Subcutaneous abdominal adipose tissue (tissue), 5 donors: ENCODE data around the gene UGT1A6.
"Not testable (repeated sequence)": the region's sequence is repeated elsewhere in the genome, so short reads cannot be mapped to it uniquely, and the experiment has no call there.

Source experiments
- H3K27ac ChIP-seq: one replicate; pipeline ENCODE4 v1.7.0; 2013; ENCODE audit warnings: low read depth, mild to moderate bottlenecking, inconsistent platforms, low read length, moderate library complexity
- H3K27me3 ChIP-seq, 5 donors: one replicate each; pipeline ENCODE4 v1.7.0; 2013; ENCODE audit warnings: low read length in 5 of 5, inconsistent platforms in 1 of 5; ENCODE audit not compliant: control insufficient read depth in 5 of 5, insufficient read depth in 4 of 5
- H3K36me3 ChIP-seq, 5 donors: one replicate each; pipeline ENCODE4 v1.7.0; 2013; ENCODE audit warnings: low read length in 5 of 5; ENCODE audit not compliant: control insufficient read depth in 5 of 5, insufficient read depth in 5 of 5
- H3K4me1 ChIP-seq, 5 donors: one replicate each; pipeline ENCODE4 v1.7.0; 2013; ENCODE audit warnings: low read length in 5 of 5, mild to moderate bottlenecking in 3 of 5, moderate library complexity in 1 of 5; ENCODE audit not compliant: control insufficient read depth in 5 of 5, insufficient read depth in 5 of 5
- H3K4me3 ChIP-seq, 5 donors: one replicate each; pipeline ENCODE4 v1.7.0; 2013; ENCODE audit warnings: low read length in 5 of 5, low read depth in 1 of 5
- H3K9ac ChIP-seq, 5 donors: one replicate each; pipeline ENCODE4 v1.7.0; 2013; ENCODE audit warnings: low read length in 5 of 5, mild to moderate bottlenecking in 4 of 5, moderate library complexity in 3 of 5
- H3K9me3 ChIP-seq, 5 donors: one replicate each; pipeline ENCODE4 v1.7.0; 2013; ENCODE audit warnings: low read length in 5 of 5; ENCODE audit not compliant: control insufficient read depth in 5 of 5
- donor health status: healthy.
- donor health status: healthy.
- donor health status: healthy.
- donor health status: healthy.
- donor health status: healthy.

Gene UGT1A6

DNA sequence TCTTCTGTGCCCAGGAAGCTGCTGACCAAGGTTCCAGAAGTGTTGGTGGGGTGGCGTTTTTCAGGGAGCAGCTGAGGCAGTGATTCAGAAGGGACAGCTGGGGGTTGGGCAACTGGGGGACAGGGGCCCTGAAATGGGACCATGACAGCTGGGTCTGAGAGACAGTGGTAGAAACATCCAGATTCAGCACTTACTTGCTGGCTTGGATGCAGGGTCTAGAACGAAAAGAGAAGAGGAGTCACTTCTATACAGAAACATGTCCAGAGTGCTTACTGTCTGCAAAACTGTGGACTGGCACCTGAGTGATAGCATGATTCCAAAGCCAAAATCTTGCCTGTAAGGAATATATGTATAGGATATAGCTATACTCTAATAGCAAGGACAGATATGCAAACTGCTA, 53.1 kb downstream of the UGT1A6 start:
- not testable (repeated sequence) for H3K27me3 ChIP-seq, H3K4me1 ChIP-seq, H3K9ac ChIP-seq, H3K27ac ChIP-seq, H3K9me3 ChIP-seq, H3K36me3 ChIP-seq, H3K4me3 ChIP-seq

DNA sequence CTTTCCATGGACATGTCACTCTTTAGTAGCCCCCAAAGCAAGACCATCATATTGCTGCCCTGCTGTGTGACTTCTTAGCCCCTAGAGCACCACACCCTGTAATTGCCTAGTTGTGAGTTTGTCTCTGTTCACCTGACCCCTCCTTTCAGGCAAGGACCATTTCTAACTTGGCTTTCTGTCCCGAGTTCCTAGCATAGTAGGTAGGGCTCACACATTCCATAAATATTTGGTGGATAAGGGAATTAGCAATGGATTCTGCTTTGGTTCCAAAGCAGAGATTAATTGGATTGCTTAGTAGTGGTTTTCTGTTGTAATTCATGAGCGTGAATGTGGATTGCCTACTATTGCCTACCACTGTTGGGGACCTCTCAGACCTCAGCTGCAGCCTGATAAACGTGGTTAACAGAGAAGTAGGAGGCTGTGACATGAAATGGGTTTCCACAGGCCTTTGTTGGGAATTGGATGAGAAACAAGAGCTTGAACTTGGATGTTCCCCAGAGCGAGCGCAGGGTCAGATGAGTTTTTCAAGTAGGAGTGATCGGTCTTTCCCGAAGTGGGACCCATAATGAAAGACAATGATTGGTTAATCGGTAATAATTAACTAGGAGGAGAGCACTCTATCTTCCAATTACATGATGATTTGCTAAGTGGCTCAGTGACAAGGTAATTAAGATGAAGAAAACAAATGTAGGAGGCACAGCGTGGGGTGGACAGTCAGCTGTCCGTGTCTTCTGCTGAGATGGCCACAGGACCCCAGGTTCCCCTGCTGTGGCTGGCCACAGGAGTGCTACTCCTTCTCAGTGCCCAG, 54.0 kb downstream of the UGT1A6 start:
- no peaks in the 10 kb centered on the region for H3K4me1 ChIP-seq
- no peak overlapping the region for H3K4me3 ChIP-seq
- H3K9me3 ChIP-seq: peaks cover 0 to 7% (median 2%) of the 10 kb centered on the region in 5 donors
- no peak overlapping the region for H3K27ac ChIP-seq
- no peak overlapping the region for H3K9ac ChIP-seq
- H3K36me3 ChIP-seq: no peaks in the 10 kb centered on the region
- H3K27me3 ChIP-seq: no peaks in the 10 kb centered on the region

DNA sequence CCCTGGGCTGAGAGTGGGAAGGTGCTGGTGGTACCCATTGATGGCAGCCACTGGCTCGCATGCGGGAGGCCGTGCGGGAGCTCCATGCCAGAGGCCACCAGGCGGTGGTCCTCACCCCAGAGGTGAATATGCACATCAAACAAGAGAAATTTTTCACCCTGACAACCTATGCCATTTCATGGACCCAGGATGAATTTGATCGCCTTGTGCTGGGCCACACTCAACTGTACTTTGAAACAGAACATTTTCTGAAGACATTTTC, 54.5 kb downstream of the UGT1A6 start:
- H3K27ac ChIP-seq: no peak overlapping the region

DNA sequence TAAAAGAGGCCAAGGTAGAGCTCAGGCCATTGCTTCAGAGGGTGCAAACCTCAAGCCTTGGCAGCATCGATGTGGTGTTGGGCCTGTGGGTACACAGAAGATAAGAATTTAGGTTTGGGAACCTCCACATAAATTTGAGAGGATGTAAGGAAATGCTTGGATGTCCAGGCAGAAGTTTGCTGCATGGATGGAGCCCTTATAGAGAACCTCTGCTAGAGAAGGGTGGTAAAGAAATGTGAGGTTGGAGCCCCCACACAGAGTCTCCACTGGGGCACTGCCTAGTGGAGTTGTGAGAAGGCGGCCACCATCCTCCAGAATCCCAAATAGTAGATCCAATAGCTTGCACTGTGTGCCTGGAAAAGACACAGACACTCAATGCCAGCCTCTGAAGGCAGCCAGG, 58.0 kb downstream of the UGT1A6 start:
- not testable (repeated sequence) for H3K9ac ChIP-seq, H3K4me3 ChIP-seq, H3K36me3 ChIP-seq, H3K27me3 ChIP-seq, H3K27ac ChIP-seq, H3K4me1 ChIP-seq, H3K9me3 ChIP-seq

More for the DNA sequence above, 54.5 kb downstream of the UGT1A6 start:
- no peaks in the 10 kb centered on the region for H3K27me3 ChIP-seq
- H3K4me3 ChIP-seq: no peak overlapping the region
- peaks cover 0 to 7% (median 2%) of the 10 kb centered on the region in 5 donors for H3K9me3 ChIP-seq
- no peaks in the 10 kb centered on the region for H3K36me3 ChIP-seq
- no peak overlapping the region for H3K9ac ChIP-seq
- no peaks in the 10 kb centered on the region for H3K4me1 ChIP-seq

DNA sequence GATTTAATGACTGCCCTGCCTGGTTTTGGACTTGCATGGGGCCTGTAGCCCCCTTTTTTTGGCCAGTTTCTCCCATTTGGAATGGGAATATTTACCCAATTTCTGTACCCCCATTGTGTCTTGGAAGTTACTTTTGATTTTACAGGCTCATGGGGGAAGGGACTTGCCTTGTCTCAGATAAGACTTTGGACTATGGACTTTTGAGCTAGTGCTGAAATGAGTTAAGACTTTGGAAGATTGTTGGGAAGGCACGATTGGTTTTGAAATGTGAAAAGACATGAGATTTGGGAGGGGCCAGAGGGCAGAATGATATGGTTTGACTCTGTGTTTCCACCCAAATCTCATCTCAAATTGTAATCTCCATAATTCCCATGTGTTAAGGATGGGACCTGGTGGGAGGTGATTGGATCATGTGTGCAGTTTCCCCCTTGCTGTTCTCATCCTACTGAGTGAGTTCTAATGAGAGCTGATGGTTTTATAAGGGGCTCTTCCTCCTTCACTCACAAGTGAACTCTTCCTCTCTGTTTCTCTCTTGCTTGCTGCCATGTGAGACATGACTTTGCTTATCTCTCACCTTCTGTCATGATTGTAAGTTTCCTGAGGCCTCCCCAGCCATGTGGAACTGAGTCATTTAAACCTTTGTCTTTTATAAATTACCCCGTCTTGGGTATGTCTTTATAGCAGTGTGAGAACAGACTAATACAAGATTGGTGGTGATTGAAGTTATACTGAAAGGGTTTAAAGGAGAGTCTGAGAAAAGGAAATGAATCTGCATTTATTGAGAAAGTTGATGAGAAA, 58.7 kb downstream of the UGT1A6 start:
- H3K4me3 ChIP-seq, H3K27ac ChIP-seq, H3K9ac ChIP-seq, H3K27me3 ChIP-seq, H3K4me1 ChIP-seq, H3K9me3 ChIP-seq, H3K36me3 ChIP-seq: not testable (repeated sequence)

DNA sequence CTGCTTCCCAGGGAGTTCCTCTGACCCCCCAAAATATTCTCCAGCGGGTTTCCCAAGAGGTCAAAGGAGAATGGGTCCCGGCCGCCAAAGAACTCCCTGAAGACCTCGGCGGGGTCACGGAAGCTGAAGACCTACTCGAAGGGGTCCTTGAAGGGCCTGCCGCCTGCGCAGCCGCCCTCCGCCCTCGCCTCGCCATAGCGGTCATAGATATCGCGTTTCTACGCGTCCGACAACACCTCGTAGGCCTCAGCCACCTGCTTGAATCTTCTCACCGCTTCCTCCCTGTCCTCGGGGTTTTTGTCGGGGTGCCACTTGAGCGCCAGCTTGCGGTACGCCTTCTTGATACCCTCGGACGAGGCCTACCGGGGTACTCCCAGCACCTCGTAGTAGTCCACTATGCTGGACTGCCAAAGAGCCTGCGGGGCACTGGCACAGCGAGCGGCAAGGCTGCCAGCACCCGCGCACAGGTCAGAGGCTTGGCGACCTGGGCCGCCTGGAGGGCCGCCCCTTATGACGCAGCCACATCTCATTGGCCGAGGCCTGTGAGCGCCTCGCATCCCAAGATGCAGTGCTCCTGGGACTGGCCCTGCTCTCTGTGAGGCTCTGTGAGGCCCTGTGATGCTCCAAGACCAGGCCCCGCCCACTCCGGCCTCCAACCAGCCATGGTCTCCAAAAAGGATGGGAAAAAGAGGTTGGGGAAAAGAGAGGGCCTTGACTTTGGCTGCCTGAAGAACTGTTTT, 62.4 kb downstream of the UGT1A6 start:
- no peaks in the 10 kb centered on the region for H3K27me3 ChIP-seq
- peaks cover 0 to 5% (median 2%) of the 10 kb centered on the region in 5 donors for H3K9me3 ChIP-seq
- no peak overlapping the region for H3K4me3 ChIP-seq
- H3K27ac ChIP-seq: no peak overlapping the region
- H3K9ac ChIP-seq: no peak overlapping the region
- H3K4me1 ChIP-seq: no peaks in the 10 kb centered on the region
- no peaks in the 10 kb centered on the region for H3K36me3 ChIP-seq

DNA sequence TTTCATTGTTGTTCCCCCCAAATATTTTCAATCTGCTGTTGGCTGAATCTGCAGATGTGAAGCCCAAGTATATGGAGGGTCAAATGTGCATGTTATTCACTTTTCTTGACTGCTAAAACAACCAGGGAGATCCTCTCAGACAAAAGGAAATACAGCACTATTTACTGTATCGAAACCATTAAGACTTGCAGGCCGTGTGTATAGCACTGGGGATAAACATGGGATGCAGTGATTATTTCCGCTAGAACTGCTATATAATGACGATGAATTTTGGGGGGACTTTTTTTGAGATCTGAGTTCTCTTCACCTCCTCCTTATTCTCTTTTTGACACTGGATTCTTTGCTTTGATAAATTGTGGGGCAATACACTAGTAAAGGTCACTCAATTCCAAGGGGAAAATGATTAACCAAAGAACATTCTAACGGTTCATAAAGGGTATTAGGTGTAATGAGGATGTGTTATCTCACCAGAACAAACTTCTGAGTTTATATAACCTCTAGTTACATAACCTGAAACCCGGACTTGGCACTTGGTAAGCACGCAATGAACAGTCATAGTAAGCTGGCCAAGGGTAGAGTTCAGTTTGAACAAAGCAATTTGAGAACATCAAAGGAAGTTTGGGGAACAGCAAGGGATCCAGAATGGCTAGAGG, 63.9 kb downstream of the UGT1A6 start:
- Histone ChIP-seq H3K27me3 (no peaks in the 10 kb centered on the region), H3K27ac (no peak overlapping the region), H3K36me3 (no peaks in the 10 kb centered on the region), H3K4me3 (no peak overlapping the region), H3K4me1 (no peaks in the 10 kb centered on the region), H3K9me3 (no peaks in the 10 kb centered on the region), H3K9ac (no peak overlapping the region)

DNA sequence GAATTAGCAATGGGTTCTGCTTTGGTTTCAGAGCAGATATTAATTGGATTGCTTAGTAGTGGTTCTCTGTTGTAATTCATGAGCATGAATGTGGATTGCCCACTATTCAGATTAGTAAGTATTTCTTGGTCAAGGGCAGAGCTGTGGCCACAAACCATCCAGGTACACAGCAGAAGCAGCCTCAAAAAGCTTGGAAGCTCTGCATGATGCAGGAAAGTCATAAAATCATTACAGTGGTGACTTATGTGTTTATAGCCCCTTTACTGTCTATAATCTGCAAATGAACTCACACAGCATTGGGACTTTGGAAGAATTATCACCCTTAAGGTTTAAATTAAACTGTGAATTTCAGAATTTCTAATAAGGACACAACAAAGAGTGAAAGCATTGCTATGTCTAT, 65.5 kb downstream of the UGT1A6 start:
- Histone ChIP-seq H3K36me3 (no peaks in the 10 kb centered on the region), H3K27me3 (no peaks in the 10 kb centered on the region), H3K9me3 (no peaks in the 10 kb centered on the region), H3K9ac (no peak overlapping the region), H3K4me1 (no peaks in the 10 kb centered on the region), H3K27ac (no peak overlapping the region), H3K4me3 (no peak overlapping the region)

DNA sequence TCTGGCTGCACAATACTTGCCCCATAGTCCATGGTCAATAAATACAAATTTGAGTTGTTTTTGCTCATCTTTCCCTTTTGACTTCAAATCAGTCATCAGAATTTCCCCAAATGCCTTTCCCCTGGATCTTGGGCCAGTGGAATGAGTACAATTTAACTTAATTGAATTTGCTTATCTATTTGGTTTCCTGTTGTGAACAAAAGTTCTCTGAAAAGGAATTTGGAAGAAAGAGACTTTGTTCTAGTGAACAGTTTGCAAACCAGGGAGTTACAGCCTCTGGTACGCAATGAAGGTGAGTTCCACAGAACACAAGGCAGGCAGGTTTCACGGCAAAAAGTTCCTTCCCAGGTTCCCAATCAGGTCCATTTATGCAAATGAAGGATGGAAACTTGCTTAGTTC, 66.2 kb downstream of the UGT1A6 start:
- no peaks in the 10 kb centered on the region for H3K9me3 ChIP-seq
- no peaks in the 10 kb centered on the region for H3K27me3 ChIP-seq
- H3K4me1 ChIP-seq: no peaks in the 10 kb centered on the region
- H3K4me3 ChIP-seq: no peak overlapping the region
- no peak overlapping the region for H3K9ac ChIP-seq
- no peaks in the 10 kb centered on the region for H3K36me3 ChIP-seq
- H3K27ac ChIP-seq: no peak overlapping the region

DNA sequence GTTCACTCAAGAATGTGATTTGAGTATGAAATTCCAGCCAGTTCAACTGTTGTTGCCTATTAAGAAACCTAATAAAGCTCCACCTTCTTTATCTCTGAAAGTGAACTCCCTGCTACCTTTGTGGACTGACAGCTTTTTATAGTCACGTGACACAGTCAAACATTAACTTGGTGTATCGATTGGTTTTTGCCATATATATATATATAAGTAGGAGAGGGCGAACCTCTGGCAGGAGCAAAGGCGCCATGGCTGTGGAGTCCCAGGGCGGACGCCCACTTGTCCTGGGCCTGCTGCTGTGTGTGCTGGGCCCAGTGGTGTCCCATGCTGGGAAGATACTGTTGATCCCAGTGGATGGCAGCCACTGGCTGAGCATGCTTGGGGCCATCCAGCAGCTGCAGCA, 67.4 kb downstream of the UGT1A6 start, which contains the start of gene UGT1A1:
UGT1A1 (plus strand) TSS at position 228 of the 400 bp plus-strand sequence; CDS start at position 246, 18 bp downstream.
- Histone ChIP-seq H3K4me1 (no peaks in the 10 kb centered on the region), H3K9ac (no peak within 1 kb of the TSS)

More for the DNA sequence above, 67.4 kb downstream of the UGT1A6 start, which contains the start of gene UGT1A1:
- Histone ChIP-seq H3K27me3 (peaks cover 0 to 4% (median 0%) of the 10 kb centered on the region in 5 donors), H3K36me3 (no peaks in the 10 kb centered on the region), H3K9me3 (no peaks in the 10 kb centered on the region), H3K4me3 (no peak within 1 kb of the TSS), H3K27ac (no peak within 1 kb of the TSS)
